MM.1S (cell line): ENCODE measurements around the gene GGT6.

Experiments used
- DNase-seq: peaks from one replicate; pipeline ENCODE4 v3.0.0-alpha.2; 2015
- H2AFZ ChIP-seq: fragments of 300-600 bp; sonication (generic); 2 replicates; pipeline ENCODE4 v1.6.0; 2016; ENCODE audit warnings: antibody characterized with exemption, low read length
- H3F3A ChIP-seq: fragments of 300-600 bp; sonication (generic); 2 replicates; pipeline ENCODE4 v1.6.1; 2016; ENCODE audit warnings: mild to moderate bottlenecking, antibody characterized with exemption, low read length, moderate library complexity, mixed read lengths; ENCODE audit not compliant: insufficient read depth
- H3K27ac ChIP-seq: fragments of 300-600 bp; sonication (generic); 2 replicates; pipeline ENCODE4 v1.5.1; 2016; ENCODE audit warnings: mild to moderate bottlenecking, low read length
- H3K27me3 ChIP-seq: fragments of 300-600 bp; sonication (generic); replicated peaks from 2 replicates; pipeline ENCODE4 v1.6.0; 2016; ENCODE audit warnings: low read length; ENCODE audit not compliant: insufficient read depth
- H3K36me3 ChIP-seq: fragments of 300-600 bp; sonication (generic); replicated peaks from 2 replicates; pipeline ENCODE4 v1.6.1; 2016; ENCODE audit warnings: mild to moderate bottlenecking, low read length, mixed read lengths; ENCODE audit not compliant: insufficient read depth
- H3K4me1 ChIP-seq: fragments of 300-600 bp; sonication (generic); 2 replicates; pipeline ENCODE4 v1.6.1; 2016; ENCODE audit warnings: low read length, mixed read lengths
- H3K4me2 ChIP-seq: fragments of 300-600 bp; sonication (generic); 2 replicates; pipeline ENCODE4 v1.6.0; 2016; ENCODE audit warnings: low read depth, low read length
- H3K4me3 ChIP-seq: fragments of 300-600 bp; sonication (generic); 2 replicates; pipeline ENCODE4 v1.5.1; 2016; ENCODE audit warnings: low read length, mixed read lengths
- H3K79me2 ChIP-seq: fragments of 300-600 bp; sonication (generic); 2 replicates; pipeline ENCODE4 v1.6.1; 2016; ENCODE audit warnings: mixed run types, low read length, mixed read lengths
- H3K9ac ChIP-seq: fragments of 300-600 bp; sonication (generic); 2 replicates; pipeline ENCODE4 v1.6.1; 2016; ENCODE audit warnings: low read length, mixed read lengths
- H3K9me2 ChIP-seq: fragments of 300-600 bp; sonication (generic); replicated peaks from 2 replicates; pipeline ENCODE4 v1.6.1; 2016; ENCODE audit warnings: mild to moderate bottlenecking, low read length, mixed read lengths; ENCODE audit not compliant: insufficient read depth
- H3K9me3 ChIP-seq: fragments of 300-600 bp; sonication (generic); replicated peaks from 2 replicates; pipeline ENCODE4 v1.6.1; 2016; ENCODE audit warnings: mild to moderate bottlenecking, low read length, mixed read lengths; ENCODE audit not compliant: insufficient read depth
- H4K20me1 ChIP-seq: fragments of 300-600 bp; sonication (generic); 2 replicates; pipeline ENCODE4 v1.6.1; 2016; ENCODE audit warnings: mild to moderate bottlenecking, low read length, moderate library complexity, mixed read lengths; ENCODE audit not compliant: insufficient read depth
- CTCF ChIP-seq: fragments of 300-600 bp; sonication (generic); IDR thresholded peaks from 2 replicates; pipeline ENCODE4 v1.5.1; 2016; ENCODE audit warnings: antibody characterized with exemption, low read length, mixed read lengths
- EZH2 ChIP-seq: fragments of 300-600 bp; sonication (generic); optimal IDR thresholded peaks from 2 replicates; pipeline ENCODE3; 2017; ENCODE audit warnings: low read depth, mild to moderate bottlenecking, antibody characterized with exemption, low read length, mixed read lengths
- EZH2phosphoT487 ChIP-seq: fragments of 300-600 bp; sonication (generic); IDR thresholded peaks from 2 replicates; pipeline ENCODE4 v1.6.1; 2018; ENCODE audit warnings: antibody characterized with exemption, low read length

GGT6 gene

GRCh38 chr17:4587195-4587594 lies 26.8 kb upstream of the GGT6 start:
- H3F3A ChIP-seq = no peaks in the 10 kb centered on the region
- no peak overlapping the region for H3K27ac ChIP-seq
- no peaks in the 10 kb centered on the region for H4K20me1 ChIP-seq
- no peak overlapping the region for H3K4me3 ChIP-seq
- H2AFZ ChIP-seq = no peak overlapping the region
- peaks cover 92% of the 10 kb centered on the region for H3K27me3 ChIP-seq
- no peaks in the 10 kb centered on the region for H3K36me3 ChIP-seq
- H3K4me1 ChIP-seq = no peaks in the 10 kb centered on the region
- no peaks in the 10 kb centered on the region for H3K9me3 ChIP-seq
- no peak overlapping the region for H3K9ac ChIP-seq
- TF ChIP-seq CTCF (no peak), EZH2phosphoT487 (no peak), EZH2 (no peak)
- H3K79me2 ChIP-seq = no peaks in the 10 kb centered on the region
- DNase-seq = no peak
- H3K4me2 ChIP-seq = no peak overlapping the region
- H3K9me2 ChIP-seq = no peaks in the 10 kb centered on the region

GRCh38 chr17:4586043-4586442 lies 25.7 kb upstream of the GGT6 start:
- no peaks in the 10 kb centered on the region for H3K4me1 ChIP-seq
- no peaks in the 10 kb centered on the region for H3K36me3 ChIP-seq
- H3F3A ChIP-seq = no peaks in the 10 kb centered on the region
- no peak overlapping the region for H3K4me3 ChIP-seq
- no peak overlapping the region for H3K9ac ChIP-seq
- H3K27me3 ChIP-seq = peaks cover 92% of the 10 kb centered on the region
- H4K20me1 ChIP-seq = no peaks in the 10 kb centered on the region
- H3K4me2 ChIP-seq = no peak overlapping the region
- no peaks in the 10 kb centered on the region for H3K9me3 ChIP-seq
- H3K79me2 ChIP-seq = no peaks in the 10 kb centered on the region
- no peak overlapping the region for H2AFZ ChIP-seq
- no peak for TF ChIP-seq EZH2phosphoT487
- no peak for TF ChIP-seq CTCF
- TF ChIP-seq EZH2 = no peak
- no peak for DNase-seq
- no peak overlapping the region for H3K27ac ChIP-seq
- no peaks in the 10 kb centered on the region for H3K9me2 ChIP-seq

- Histone ChIP-seq H3K4me2 (no peak overlapping the region), H3K27me3 (peaks cover 89% of the 10 kb centered on the region)
- no peak for DNase-seq
Measured at GRCh38 chr17:4585638-4585994, 25.2 kb upstream of the GGT6 start.

More at GRCh38 chr17:4585638-4585994, 25.2 kb upstream of the GGT6 start:
- H3F3A ChIP-seq = no peaks in the 10 kb centered on the region
- H3K79me2 ChIP-seq = no peaks in the 10 kb centered on the region
- no peaks in the 10 kb centered on the region for H3K4me1 ChIP-seq
- no peak overlapping the region for H2AFZ ChIP-seq
- H4K20me1 ChIP-seq = no peaks in the 10 kb centered on the region
- no peak overlapping the region for H3K27ac ChIP-seq
- H3K9me2 ChIP-seq = no peaks in the 10 kb centered on the region
- no peak overlapping the region for H3K9ac ChIP-seq
- no peak for TF ChIP-seq EZH2phosphoT487
- TF ChIP-seq EZH2 = no peak
- TF ChIP-seq CTCF = no peak
- no peaks in the 10 kb centered on the region for H3K36me3 ChIP-seq
- H3K4me3 ChIP-seq = no peak overlapping the region
- no peaks in the 10 kb centered on the region for H3K9me3 ChIP-seq
